ENCODE data around the gene MAN2A1.

DNA sequence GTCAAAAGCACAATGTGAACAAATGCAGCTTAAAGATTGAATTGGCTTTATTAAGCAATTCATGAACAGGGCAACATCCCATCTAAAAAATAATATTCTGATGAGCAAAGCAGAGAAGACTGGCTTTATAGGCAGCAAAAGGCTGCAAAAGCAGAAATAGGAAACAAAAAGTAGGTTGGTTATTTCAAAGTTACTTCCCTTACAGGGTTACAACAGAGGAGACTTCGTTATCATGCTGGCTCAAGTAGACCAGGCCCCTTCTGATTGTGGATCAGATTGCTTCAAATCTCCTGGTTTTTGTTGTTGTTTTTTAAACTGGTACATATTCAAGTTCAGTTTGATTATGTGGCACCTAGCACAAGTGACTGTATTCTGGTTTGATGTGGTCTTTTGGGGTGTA is 73.1 kb downstream of the MAN2A1 start:
- TF ChIP-seq TCF7L2 (IDR thresholded peaks at IDR 0.05; ENCODE audit: low read depth, low read length) (no peak), SIN3A (IDR thresholded peaks at IDR 0.05; ENCODE audit: borderline replicate concordance, insufficient read depth, low read depth, low read length) (no peak), POLR2AphosphoS5 (IDR thresholded peaks at IDR 0.05; ENCODE audit: low read depth, low read length) (no peak)
- TF ChIP-seq, protein P1, sequence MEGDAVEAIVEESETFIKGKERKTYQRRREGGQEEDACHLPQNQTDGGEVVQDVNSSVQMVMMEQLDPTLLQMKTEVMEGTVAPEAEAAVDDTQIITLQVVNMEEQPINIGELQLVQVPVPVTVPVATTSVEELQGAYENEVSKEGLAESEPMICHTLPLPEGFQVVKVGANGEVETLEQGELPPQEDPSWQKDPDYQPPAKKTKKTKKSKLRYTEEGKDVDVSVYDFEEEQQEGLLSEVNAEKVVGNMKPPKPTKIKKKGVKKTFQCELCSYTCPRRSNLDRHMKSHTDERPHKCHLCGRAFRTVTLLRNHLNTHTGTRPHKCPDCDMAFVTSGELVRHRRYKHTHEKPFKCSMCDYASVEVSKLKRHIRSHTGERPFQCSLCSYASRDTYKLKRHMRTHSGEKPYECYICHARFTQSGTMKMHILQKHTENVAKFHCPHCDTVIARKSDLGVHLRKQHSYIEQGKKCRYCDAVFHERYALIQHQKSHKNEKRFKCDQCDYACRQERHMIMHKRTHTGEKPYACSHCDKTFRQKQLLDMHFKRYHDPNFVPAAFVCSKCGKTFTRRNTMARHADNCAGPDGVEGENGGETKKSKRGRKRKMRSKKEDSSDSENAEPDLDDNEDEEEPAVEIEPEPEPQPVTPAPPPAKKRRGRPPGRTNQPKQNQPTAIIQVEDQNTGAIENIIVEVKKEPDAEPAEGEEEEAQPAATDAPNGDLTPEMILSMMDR (IDR thresholded peaks at IDR 0.05), result no peak
- TF ChIP-seq, protein P2, sequence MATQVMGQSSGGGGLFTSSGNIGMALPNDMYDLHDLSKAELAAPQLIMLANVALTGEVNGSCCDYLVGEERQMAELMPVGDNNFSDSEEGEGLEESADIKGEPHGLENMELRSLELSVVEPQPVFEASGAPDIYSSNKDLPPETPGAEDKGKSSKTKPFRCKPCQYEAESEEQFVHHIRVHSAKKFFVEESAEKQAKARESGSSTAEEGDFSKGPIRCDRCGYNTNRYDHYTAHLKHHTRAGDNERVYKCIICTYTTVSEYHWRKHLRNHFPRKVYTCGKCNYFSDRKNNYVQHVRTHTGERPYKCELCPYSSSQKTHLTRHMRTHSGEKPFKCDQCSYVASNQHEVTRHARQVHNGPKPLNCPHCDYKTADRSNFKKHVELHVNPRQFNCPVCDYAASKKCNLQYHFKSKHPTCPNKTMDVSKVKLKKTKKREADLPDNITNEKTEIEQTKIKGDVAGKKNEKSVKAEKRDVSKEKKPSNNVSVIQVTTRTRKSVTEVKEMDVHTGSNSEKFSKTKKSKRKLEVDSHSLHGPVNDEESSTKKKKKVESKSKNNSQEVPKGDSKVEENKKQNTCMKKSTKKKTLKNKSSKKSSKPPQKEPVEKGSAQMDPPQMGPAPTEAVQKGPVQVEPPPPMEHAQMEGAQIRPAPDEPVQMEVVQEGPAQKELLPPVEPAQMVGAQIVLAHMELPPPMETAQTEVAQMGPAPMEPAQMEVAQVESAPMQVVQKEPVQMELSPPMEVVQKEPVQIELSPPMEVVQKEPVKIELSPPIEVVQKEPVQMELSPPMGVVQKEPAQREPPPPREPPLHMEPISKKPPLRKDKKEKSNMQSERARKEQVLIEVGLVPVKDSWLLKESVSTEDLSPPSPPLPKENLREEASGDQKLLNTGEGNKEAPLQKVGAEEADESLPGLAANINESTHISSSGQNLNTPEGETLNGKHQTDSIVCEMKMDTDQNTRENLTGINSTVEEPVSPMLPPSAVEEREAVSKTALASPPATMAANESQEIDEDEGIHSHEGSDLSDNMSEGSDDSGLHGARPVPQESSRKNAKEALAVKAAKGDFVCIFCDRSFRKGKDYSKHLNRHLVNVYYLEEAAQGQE (IDR thresholded peaks at IDR 0.05; ENCODE audit: insufficient read depth in 1 of 2, low read depth in 2 of 2, low read length in 1 of 2), result no peak

Measured in Panc1 (cell line).